Left colon (tissue), 2 donors: ENCODE measurements around the gene UCMA. TPM values are rescaled to one million over a fixed set of nuclear protein-coding genes. Genes with fewer than 3 reads are reported as not detected.
"Not testable (repeated sequence)": the region's sequence is repeated elsewhere in the genome, so short reads cannot be mapped to it uniquely, and the experiment has no call there.

ENCODE experiments used
- ATAC-seq: fragments of 200-7000 bp; cut with Tn5 transposase; one replicate; pipeline ENCODE4 v1.9.1; 2020; ENCODE audit warnings: mild to moderate bottlenecking, moderate library complexity
- DNase-seq, 2 donors: peaks; one replicate each; pipeline ENCODE4 v3.0.0-alpha.2; 2020
- intact Hi-C, 2 donors: fragments of 100-400 bp; cut with DNase I in 1 of 2; cut with micrococcal nuclease in 1 of 2; formaldehyde crosslinking; loops; one replicate each; pipeline versions ENCODE4 v1.11.2 to v1.14.0; 2022; cut with DNase I, micrococcal nuclease
- total RNA-seq, 2 donors: library from RNA; stranded (reverse); fragmentation: NEBNext Ultra II Directional; extraction: Animal tissue kit (Norgen Biotek cat#: 25700); gene quantifications; one replicate each; pipeline ENCODE4 v1.2.1, GENCODE V29; 2021
- donor health status: DM: no; HTN: no; CAD: no.
- donor health status: DM: yes; HTN: yes; CAD: no.

UCMA gene
- total RNA-seq, 2 donors from 2014 or later = not detected

DNA sequence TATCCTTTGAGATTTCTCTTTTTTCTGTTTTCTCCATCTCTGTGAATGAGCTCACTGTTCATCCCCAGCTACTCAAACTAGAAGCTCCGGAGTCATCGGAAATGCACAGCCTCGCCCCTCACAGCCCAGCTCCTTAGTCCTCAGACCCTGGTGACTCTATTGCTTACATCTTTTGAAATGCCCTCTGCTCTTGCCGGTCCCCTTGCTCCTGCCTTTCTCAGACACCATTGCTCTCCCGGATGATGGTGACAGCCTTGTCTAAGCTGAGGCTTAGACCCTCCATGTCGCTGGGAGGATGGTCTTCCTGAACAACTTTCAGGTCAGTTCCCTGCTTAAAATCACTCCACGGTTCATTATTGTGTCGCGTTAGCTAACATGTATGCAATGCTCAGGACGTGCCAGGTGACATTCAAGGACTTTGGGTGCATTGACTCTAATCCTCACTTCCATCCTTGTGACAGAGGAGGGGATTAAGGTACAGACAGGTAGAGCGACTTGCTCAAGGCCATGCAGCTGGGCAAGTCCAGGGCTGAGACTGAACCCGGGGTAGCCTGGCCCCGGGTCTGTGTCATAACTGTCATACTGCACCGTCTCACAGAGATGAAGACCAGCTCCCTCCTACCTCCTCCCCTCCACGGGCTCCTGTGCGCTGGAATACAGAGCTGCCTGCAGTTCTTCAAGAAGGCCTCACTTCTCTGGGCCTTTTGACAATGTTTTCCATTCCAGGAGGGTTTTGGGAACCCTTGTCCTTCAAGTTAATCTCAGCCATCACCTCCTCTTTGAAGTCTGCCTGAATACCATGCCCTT, 4.3 kb upstream of the UCMA start:
- ATAC-seq (no peak), DNase-seq (no peak)
- intact Hi-C loops = no loop called here

DNA sequence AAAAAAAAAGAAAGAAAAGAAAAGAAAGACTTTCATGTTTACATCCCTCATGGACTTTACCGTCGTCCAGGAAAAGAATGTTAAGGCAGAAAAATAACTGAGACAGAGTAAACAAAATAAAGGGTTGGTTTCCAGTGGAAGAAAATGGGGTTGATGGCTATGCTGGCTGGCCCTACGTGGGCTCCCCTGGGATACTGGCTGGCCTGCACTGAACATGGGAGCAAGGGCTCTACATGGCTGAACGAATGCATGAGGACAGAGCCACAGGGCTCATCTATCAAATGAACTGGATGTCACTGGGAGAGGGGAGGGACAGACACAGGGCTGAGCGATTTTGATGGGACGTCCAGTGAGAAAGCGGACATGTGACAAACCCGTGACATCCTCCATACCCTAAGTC, 2.5 kb upstream of the UCMA start:
- ATAC-seq = no peak
- no peak for DNase-seq
- intact Hi-C loops = no loop called here

DNA sequence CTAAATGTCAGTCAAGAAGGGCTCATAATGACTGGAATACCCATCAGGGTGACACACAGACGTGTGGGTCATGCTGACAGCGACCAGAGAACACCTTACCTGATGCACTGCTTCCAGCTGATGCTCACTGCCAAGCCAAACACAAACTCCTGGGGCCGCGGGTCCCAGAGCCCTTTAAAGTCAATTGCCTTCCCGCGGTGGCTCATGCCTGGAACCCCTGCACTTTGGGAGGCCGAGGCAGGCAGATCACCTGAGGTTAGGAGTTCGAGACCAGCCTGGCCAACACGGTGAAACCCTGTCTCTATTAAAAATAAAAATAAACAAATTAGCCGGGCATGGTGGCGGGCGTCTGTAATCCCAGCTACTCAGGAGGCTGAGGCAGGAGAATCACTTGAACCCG, 562 bp upstream of the UCMA start:
- DNase-seq, ATAC-seq, intact Hi-C loops: not testable (repeated sequence)

DNA sequence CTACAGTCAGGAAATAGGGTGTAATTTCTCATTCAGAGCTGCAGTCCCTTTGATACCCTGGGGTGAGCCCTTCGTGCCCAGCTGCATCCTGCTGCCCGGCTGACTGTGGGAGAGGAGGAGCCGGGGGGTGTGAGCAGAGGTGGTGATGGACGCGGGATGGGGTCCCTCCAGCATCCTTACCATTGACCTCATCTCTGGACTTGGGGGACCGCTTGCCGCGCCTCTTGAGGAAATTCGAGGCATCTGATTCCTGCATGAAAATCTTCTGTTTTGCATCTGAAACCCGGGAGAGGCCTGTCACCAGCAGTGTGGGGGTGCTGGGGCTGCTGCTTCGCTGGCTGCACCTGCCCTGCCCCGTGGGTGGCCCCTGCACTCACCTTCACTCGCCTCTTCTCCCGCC, 816 bp downstream of the UCMA start:
- no peak for ATAC-seq
- intact Hi-C loops = no loop called here
- no peak for DNase-seq

DNA sequence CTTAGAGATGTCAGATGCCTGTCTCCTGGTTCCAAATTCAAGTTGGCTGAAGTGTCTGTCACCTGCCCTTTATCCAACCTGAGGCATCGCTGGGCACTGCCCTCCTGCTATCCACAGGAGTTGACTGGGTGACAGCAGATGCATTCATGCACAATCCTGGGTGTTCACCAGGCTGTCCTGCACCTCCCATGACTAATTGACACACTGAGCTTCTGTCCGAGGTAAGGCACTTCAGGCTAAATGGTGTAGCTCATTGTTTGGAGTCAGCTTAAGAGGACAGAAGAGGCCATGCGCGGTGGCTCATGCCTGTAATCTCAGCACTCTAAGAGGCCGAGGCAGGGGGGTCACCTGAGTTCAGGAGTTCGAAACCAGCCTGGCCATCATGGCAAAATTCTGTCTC, 2.4 kb downstream of the UCMA start:
- DNase-seq (no peak), ATAC-seq (no peak)
- intact Hi-C loops = no loop called here

DNA sequence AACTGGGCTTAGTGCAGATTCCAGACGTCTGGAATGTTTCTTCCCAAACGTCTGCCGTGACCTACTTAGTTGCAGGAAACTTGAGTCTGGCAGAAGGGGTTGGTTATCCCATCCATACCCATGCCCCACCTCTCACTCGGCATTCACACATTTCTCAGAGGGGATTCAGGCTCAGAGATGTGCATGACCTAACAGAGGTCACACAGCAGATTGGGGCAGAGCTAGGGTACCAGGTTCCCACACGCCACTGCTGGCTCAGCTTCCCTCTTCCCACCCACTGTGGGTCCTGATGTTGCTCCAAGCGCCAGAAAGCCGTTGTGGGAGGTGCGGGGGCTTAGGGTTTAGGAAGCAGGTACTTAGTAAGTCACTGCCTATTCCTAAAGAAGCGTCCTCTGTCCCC, 3.0 kb downstream of the UCMA start:
- DNase-seq = no peak

DNA sequence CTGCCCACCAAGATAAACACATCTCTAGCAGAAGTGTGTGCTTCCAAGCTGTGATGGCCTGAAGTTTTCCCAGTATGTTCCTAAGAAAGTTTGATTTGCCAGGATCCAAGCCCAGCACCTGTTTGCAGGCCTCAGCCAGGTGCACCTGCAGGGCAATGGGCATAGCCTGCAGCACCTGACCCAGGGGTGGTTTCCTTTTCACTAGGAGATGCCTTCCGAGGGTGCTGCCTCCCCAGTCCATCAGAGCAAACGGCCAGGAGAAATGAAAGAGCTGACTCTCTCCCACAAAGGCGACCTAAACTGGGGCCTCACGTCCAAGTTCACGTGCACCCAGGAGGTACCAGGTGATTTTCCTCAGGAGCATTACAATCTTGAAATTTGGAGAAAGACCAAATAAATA, 7.1 kb downstream of the UCMA start:
- no peak for DNase-seq
- intact Hi-C loops = no loop called here
- no peak for ATAC-seq

More for the DNA sequence above, 3.0 kb downstream of the UCMA start:
- intact Hi-C loops = no loop called here
- ATAC-seq = no peak

DNA sequence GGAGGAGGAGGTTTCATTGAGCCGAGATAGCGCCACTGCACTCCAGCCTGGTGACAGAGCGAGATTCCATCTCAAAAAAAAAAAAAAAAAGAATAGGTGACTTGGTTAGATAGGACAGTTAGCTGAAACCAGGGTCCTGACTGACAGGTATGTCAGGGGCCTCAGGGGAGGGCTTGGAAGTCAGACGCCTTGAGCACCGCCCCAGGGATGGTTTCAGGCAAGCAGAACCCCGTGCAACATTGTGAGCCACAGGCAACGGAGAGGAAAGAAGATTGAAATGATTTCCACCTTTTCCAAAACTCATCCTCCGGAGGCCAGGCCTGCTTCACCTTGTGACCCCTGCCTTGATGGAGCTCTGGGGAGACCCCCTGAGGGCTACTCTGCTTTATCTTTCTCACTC, 8.6 kb downstream of the UCMA start:
- ATAC-seq = no peak

DNA sequence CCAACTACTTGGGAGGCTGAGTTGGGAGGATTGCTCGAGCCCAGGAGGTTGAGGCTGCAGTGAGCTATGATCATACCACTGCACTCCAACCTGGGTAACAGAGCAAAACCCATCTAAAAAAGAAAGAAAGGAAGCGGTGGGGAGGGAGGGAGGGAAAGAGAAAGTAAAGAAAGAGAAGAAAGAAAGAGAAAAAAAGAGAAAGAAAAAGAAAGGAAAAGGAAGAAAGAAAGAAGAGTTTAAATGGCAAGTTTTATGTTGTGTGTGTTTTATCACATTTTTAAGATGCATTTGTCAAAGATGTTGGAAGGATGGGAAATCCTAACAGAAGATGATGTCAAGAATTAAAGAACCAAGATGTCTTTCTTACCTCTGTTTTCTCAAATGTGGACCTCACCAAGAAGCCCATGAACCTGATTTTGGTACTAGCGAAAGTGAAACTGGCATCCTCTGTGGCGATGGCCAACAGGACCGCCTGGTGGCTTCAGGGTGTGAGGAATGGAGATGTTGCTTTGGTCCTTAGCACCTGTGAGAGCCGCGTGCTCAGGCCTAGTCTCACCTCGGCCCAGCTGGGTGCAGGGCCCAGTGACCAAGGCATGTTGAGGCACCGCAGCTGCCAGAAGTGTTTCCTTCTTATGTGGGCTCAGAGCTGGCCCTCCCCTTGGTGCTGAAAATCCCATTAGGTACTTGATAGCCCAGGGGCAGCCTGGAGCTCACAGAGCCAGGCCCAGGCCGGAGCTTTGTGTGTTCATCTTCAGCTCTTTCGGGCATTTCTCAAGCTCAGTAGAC, 9.8 kb downstream of the UCMA start:
- intact Hi-C loops = no loop called here
- ATAC-seq (no peak), DNase-seq (no peak)

More for the DNA sequence above, 8.6 kb downstream of the UCMA start:
- intact Hi-C loops = no loop called here
- no peak for DNase-seq

DNA sequence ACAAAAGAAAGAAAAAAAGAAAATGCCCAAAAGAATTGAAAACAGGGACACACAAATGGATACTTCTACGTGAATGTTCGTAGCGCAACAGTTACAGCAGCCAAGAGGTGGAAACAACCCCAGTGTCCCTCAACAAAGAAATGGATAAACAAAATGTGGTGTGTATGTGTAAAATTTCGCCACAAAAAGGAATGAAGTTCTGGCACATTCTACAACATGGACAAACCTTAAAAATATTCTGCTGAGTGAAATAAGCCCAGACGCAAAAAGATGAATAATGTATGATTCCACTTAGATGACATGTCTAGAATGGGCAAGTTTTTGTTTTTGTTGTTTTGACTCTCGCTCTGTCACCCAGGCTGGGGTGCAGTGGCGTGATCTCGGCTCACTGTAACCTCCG, 10.9 kb downstream of the UCMA start:
- DNase-seq (no peak), ATAC-seq (no peak)
- intact Hi-C loops = no loop called here

DNA sequence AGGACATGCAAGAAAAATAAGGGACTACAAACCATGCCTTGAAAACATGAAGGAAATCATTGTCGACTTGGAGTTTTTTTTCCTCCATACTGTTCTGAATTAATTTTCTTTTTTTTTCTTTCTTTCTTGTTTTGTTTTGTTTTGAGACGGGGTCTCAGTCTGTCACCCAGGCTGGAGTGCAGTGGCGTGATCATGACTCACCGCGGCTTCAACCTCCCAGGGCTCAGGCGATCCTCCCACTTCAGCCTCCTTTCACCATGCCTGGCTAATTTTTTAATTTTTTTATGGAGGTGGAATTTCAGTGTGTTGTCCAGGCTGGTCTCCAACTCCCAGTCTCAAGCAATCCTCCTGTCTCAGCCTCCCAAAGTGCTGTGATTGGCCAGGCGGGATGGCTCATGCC, 11.6 kb downstream of the UCMA start:
- intact Hi-C loops = no loop called here

DNA sequence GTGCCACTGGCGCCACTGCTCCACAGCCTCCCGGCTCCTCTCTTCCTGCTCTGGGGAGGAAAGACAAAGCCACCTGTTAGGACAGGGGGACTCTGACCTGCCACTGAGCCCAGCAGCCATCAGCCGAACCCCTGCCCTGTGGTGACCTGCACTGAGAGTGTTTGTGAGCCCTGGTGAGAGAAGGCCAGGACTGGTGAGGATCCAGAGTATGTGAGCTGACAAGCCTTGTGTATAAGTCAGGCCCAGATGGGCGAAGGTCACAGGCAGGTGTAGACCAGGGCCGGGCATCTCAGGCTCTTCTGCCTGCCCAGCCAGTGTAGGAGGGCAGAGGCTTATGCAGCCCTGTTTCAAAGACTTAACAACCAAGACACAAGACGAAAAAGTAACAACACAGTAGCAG, 12.0 kb downstream of the UCMA start:
- intact Hi-C loops = no loop called here
- ATAC-seq (peak; percentile 53), DNase-seq (no peak)

More for the DNA sequence above, 11.6 kb downstream of the UCMA start:
- ATAC-seq (no peak), DNase-seq (no peak)

DNA sequence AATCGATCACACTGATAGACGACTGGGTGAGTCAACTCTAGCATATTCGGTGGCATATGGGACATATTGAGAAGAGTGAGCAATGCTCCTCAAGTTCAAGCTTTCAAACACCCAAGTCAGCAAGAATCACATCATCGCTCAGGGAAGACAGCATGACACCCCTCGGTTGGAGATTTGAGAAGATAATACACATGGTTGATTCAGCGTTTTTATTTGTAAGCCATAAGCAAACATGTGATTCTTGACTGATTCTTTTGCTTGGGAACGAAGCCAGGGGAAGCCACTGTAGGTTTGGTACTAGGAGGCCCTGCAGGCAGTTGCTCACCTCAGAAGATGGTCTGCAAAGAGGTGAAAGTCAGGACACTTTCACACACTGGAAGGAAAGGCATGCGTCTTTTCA, 12.6 kb downstream of the UCMA start:
- no peak for ATAC-seq
- intact Hi-C loops = no loop called here
- DNase-seq = no peak

DNA sequence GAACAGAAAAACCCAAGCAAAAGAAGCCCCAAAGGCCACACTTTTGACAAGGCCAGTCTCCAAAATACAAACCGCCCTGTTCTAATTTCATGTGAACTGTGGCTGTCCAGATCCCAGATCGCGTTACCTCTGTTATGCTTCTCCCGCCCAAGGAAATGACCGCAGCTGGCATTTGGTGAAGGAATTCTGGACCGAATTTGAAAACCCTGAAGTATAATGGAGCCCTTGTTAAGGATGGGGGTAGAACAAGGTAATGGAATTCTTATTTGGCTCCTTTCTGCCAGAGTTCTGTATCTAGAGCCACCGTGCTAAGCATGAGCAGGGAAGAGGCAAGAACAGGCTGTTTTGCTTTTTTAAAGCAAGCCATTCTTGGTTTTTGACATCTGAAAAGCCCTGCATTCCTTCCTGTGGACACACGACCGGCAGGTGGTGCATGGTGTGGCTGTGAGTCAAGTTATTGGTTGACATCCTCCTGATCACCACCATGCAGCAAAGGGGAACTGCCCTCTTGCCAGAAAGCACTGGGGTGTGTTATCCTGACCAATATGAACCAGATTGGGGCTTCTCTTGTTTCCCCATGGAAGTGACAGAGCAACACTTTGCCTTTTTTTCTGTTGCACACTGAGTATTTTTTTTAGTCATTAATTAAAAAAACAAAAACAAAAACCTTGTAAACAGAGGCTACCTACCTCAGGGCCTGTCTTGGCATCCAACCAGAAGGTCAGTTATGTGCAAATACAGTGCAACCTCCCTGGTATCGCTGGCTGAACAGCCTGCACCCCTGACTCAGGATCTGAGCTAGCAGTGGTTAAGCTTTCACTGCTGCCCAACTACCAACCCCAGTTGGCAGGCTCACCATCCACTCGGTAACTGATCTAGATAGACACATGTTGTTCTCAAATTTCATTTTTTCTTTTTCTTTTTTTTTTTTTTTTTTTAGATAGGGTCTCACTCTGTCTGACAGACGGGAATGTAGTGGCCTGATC, 14.2 kb downstream of the UCMA start:
- intact Hi-C loops = no loop called here
- DNase-seq (peak in 1 of 2 donors; percentile 17), ATAC-seq (peak; percentile 53)

DNA sequence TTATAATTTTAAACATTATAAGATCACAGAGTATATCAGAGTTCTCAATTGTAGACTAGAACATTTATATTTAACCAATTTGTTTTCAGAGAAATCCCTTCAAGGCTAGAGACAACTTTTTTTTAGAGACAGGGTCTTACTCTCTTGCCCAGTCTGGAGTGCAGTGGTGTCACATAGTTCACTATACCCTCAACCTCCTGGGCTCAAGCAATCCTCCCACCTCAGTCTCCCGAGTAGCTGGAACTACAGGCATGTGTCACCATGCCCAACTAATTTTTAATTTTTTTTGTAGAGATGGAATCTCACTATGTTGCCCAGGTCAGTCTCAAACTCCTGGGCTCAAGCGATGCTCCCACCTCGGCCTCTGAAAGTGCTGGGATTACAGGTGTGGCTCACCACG, 15.3 kb downstream of the UCMA start:
- intact Hi-C loops = no loop called here
- ATAC-seq = no peak
- DNase-seq = no peak

DNA sequence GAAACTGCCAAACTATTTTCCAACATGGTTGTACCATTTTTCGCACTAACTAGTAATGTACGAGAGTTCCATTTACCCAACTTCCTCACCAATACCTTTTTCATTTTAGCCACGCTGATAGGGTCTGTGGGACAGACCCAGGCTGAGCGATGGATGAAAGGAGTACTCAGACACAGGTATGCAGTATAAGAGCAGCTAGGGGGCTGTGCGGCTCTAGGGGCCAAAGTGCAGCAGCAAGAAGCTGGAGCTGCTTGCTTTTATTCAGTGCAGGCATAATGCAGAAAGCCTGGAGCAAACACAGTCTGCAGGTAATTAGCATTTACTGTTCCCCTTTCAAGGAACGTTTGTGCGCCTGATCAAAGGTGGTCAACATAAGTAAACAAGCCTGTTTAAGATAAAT, 21.0 kb downstream of the UCMA start:
- intact Hi-C loops = no loop called here
- no peak for DNase-seq
- no peak for ATAC-seq

DNA sequence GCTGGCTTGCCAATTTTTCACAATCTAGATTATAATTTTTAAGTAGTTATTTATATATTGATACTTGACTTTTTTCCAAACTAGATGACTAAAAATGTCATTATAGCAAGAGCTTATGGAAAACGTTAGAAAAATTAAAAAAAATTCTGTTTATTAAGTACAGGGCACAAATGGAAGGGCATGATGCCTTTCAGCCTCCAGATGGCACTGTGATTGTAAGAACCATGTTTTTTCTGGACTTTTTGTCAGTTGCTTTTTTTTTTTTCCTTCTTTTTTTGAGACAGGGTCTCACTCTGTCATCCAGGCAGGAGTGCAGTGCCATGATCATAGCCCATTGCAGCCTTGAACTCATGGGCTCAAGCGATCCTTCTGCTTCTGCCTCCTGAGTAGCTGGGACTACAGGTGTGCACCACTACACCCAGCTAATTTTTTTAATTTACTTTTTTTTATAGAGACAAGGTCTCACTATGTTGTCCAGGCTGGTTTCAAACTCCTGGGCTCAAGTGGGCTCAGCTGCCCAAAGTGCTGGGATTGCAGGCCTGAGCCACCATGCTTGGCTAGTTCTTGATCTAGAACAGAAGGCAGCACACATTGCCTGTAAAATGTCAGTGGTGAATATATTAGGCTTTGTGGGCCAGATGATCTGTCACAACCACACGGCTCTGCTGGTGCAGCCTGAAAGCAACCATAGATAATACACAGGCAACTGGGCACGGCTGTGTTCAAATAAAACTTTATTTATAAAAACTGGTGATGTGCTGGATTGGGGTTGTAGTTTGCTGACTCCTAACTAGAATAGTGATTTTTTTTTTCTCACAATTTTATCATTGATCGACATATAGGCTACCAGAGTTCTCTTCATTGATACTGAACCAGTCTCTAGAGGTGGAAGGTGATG, 27.4 kb downstream of the UCMA start:
- DNase-seq (peak in 1 of 2 donors; percentile 7), ATAC-seq (no peak)
- intact Hi-C loops = no loop called here

DNA sequence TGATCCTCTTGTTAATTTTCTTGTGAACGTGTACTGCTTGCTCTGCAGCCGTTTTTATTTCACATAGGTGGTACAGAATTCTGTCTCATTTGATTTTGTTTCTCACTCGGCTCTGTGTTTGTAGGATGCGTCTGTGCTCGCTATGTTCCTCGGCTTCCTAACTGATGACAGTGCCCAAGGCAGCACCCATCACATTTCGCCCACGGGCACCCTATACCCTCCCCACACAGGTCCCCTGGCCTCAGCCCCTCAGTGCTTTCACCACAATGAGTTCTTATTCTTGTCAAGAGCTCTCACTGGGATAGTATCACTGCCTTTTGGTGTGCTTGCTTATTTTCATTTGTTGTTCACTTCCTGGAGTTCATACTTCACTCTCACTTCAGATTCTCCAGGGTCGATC, 28.1 kb downstream of the UCMA start:
- DNase-seq = no peak
- intact Hi-C loops = no loop called here

More for the DNA sequence above, 28.1 kb downstream of the UCMA start:
- ATAC-seq = no peak
